Urothelium cell line (cell line): Measurements from ENCODE around the gene TMEM158.

Experiments used
- DNase-seq: peaks from one replicate; pipeline ENCODE4 v3.0.0; 2011; ENCODE audit warnings: low spot score, mixed read lengths
- FAIRE-seq: peaks from 2 replicates; lab custom pipeline; 2011; peaks lifted over from hg19 to GRCh38; lab: Jason Lieb, UNC

Gene TMEM158

DNA sequence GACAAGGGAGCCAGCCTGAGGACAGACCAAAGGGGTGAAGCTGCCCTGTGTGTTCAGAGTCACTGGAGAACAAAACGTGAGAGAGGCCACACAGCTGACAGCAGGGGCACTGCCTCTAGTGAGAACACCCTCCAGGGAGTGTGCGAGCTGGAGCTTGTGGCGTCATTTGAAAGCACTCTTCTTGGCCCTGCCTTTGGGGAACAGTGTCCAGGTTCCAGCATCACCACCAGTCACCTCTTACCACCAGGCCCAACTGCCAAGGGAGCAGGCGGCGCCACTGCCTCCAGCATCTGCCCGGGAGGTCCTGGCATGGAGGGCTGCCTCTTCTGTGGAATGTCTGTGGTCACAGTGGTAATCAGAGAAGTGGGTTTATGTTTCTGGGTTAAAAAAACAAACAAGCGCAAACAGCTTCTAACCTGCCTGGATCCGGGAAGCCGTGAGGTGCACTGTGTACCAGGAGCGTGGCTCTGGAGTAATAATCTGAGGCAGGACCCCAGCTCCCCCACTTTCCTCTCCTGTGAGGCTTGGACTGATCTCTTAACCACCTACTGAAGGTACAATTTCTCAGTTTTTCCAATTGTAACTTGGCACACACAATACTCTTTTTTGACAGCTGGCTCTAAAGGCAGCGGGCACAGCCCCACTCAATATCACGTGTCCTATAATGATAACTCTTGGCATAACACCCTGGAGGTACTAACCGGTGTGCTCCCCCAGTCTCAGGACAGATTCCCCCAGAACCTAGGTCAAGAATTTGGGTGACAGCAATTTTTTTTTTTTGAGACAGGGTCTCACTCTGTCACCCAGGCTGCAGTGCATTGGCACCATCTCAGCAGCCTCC is 47.7 kb downstream of the TMEM158 start:
- FAIRE-seq (peak; percentile 89), DNase-seq (peak; percentile 83)

GRCh38 chr3:45176912-45177311 is 49.2 kb downstream of the TMEM158 start:
- FAIRE-seq (no peak), DNase-seq (no peak)
